ENCODE data around the gene PPM1H. TPM values are rescaled to one million over a fixed set of nuclear protein-coding genes. Genes with fewer than 3 reads are reported as not detected.

Gene PPM1H
- total RNA-seq, 4 donors from 2014 or later = 1.7 to 7.4 (median 3.4) TPM

DNA sequence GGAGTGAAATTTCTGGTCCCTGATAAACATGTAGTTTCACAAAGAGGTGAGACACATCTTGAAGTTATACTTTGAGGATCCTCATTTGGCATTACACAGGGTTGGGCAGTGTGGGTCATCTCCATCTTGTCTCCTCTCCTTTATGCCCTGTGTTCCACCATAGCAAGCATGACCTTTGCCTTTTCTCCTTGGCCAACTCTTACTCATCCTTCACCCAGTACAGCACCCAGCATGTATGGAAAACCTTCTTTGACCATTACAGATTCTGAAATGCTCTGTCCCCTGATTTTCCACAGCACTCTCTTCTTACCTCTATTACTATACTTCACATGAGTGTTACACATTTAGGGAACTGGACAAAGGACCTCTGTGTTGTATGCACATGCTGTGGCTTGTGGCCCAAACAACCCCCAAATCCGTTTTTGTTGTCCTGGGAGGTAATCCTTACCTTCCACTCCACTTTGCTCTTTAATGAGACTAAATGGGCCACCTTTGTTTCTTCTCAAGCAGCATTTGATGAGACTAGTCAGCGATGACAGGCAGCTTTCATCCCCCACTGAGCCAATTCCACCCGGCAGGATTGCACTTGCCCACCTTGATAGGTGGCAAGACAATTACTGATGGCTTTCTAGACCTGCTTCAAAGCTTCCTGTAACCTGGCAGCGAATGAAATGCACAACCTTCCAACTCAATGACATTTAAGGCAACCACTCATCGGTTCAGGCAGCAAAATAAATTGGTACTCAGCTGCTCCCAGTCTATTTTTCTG lies 304.8 kb downstream of the PPM1H start:
- TF ChIP-seq, protein P1, sequence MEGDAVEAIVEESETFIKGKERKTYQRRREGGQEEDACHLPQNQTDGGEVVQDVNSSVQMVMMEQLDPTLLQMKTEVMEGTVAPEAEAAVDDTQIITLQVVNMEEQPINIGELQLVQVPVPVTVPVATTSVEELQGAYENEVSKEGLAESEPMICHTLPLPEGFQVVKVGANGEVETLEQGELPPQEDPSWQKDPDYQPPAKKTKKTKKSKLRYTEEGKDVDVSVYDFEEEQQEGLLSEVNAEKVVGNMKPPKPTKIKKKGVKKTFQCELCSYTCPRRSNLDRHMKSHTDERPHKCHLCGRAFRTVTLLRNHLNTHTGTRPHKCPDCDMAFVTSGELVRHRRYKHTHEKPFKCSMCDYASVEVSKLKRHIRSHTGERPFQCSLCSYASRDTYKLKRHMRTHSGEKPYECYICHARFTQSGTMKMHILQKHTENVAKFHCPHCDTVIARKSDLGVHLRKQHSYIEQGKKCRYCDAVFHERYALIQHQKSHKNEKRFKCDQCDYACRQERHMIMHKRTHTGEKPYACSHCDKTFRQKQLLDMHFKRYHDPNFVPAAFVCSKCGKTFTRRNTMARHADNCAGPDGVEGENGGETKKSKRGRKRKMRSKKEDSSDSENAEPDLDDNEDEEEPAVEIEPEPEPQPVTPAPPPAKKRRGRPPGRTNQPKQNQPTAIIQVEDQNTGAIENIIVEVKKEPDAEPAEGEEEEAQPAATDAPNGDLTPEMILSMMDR (IDR thresholded peaks at IDR 0.05) = no peak
- TF ChIP-seq POLR2A (IDR thresholded peaks at IDR 0.05) = no peak
- Histone ChIP-seq H3K4me3 (no peak overlapping the region), H3K4me1 (peaks cover 0 to 8% (median 3%) of the 10 kb centered on the region in 4 donors), H3K9me3 (no peaks in the 10 kb centered on the region), H3K36me3 (no peaks in the 10 kb centered on the region), H3K27me3 (no peaks in the 10 kb centered on the region), H3K27ac (no peak overlapping the region)
- DNase-seq = no peak

DNA sequence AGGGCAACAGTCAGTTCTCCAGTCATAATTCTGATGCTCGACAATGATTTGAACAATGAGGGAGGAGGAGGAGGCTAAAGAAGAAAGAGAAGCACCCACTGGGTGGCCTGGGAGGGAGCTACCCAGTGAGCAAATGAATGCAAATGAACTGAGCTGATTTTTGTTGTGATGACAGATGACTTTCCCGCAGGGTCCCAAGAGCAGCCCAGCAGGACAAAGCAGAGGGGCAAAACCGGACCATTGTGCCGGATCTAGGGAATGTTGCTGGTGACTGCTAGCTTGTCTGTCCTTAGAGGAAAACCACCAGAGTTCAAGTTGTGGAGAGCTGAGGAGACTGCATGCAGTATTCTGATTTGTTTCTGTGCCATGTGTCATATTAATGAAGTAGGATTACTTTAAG lies 305.5 kb downstream of the PPM1H start:
- H3K27ac ChIP-seq = no peak overlapping the region
- no peak overlapping the region for H3K4me3 ChIP-seq
- H3K4me1 ChIP-seq = peaks cover 0 to 8% (median 3%) of the 10 kb centered on the region in 4 donors
- TF ChIP-seq POLR2A (IDR thresholded peaks at IDR 0.05) = no peak
- TF ChIP-seq, protein P1 (IDR thresholded peaks at IDR 0.05) = no peak
- H3K36me3 ChIP-seq = no peaks in the 10 kb centered on the region
- DNase-seq = no peak
- H3K9me3 ChIP-seq = no peaks in the 10 kb centered on the region
- no peaks in the 10 kb centered on the region for H3K27me3 ChIP-seq

DNA sequence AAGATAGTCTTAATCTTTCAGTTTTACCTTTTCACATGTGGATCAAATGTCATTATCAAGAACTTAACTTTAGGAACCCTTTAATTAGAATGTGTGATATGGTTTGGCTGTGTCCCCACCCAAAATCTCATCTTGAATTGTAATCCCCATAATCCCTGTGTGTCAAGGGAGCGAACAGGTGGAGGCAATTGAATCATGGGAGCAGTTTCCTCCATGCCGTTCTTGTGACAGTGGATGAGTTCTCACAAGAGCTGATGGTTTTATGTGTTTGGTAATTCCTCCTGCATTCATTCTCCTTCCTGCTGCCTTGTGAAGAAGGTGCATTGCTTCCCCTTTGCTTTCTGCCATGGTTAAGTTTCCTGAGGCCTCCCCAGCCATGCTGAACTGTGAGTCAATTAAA lies 307.8 kb downstream of the PPM1H start:
- Histone ChIP-seq H3K4me3 (no peak overlapping the region), H3K4me1 (no peaks in the 10 kb centered on the region), H3K9me3 (no peaks in the 10 kb centered on the region), H3K27me3 (no peaks in the 10 kb centered on the region), H3K27ac (no peak overlapping the region), H3K36me3 (no peaks in the 10 kb centered on the region)
- DNase-seq = no peak
- TF ChIP-seq, protein P1 (IDR thresholded peaks at IDR 0.05) = no peak
- no peak for TF ChIP-seq POLR2A (IDR thresholded peaks at IDR 0.05)

DNA sequence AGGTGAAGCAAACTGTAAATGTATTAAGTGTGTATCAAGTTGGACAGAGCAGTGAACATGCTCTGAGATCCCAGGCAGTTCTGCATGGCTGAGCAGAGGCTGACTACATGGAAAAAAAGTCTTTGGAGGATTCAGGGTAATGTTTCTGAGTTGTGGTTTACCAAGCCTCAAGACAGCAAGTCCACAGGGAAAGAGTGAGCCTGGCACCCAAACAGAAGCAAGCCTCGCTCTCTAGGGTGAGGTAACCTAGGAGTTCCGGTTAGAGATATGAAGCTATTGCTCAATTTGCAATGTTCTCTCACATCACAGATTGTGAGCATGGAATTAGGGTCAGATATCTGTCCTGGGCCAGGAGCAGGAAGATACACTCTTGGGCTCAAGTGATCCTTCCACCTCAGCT lies 309.7 kb downstream of the PPM1H start:
- no peaks in the 10 kb centered on the region for H3K36me3 ChIP-seq
- no peak for DNase-seq

GRCh38 chr12:62622177-62622576 lies 312.8 kb downstream of the PPM1H start:
- Histone ChIP-seq H3K4me3 (no peak overlapping the region), H3K9me3 (no peaks in the 10 kb centered on the region), H3K36me3 (no peaks in the 10 kb centered on the region), H3K27me3 (no peaks in the 10 kb centered on the region), H3K4me1 (no peaks in the 10 kb centered on the region), H3K27ac (no peak overlapping the region)
- TF ChIP-seq, protein P1 (IDR thresholded peaks at IDR 0.05) = no peak
- no peak for TF ChIP-seq POLR2A (IDR thresholded peaks at IDR 0.05)
- no peak for DNase-seq

More for the DNA sequence above, 309.7 kb downstream of the PPM1H start:
- no peaks in the 10 kb centered on the region for H3K9me3 ChIP-seq
- H3K27me3 ChIP-seq = no peaks in the 10 kb centered on the region
- no peak overlapping the region for H3K4me3 ChIP-seq
- TF ChIP-seq, protein P1 (IDR thresholded peaks at IDR 0.05) = no peak
- TF ChIP-seq POLR2A (IDR thresholded peaks at IDR 0.05) = no peak
- H3K27ac ChIP-seq = no peak overlapping the region
- no peaks in the 10 kb centered on the region for H3K4me1 ChIP-seq
